SK-N-SH treated with all-trans-retinoic acid at 6 μM for 48 hours (cell line): ENCODE measurements around the gene MTCH1.

Experiments used
- ATAC-seq: fragments of 200-7000 bp; cut with Tn5 transposase; 3 replicates; pipeline ENCODE4 v1.9.1; 2020; ENCODE audit warnings: mild to moderate bottlenecking, moderate library complexity
- ARNTL ChIP-seq: fragments of 450-650 bp; formaldehyde crosslinking; IDR thresholded peaks from 2 replicates; pipeline ENCODE4 v1.5.0; 2020; ENCODE audit warnings: low read depth, mild to moderate bottlenecking, moderate library complexity, borderline replicate concordance
- BACH2 ChIP-seq: fragments of 250-450 bp; sonication (Bioruptor Pico); IDR thresholded peaks from 2 replicates; pipeline ENCODE4 v1.9.0; 2021; ENCODE audit warnings: mild to moderate bottlenecking, borderline replicate concordance
- CREB5 ChIP-seq: fragments of 250-450 bp; sonication (Bioruptor Pico); IDR thresholded peaks from 2 replicates; pipeline ENCODE4 v1.5.1; 2020; ENCODE audit warnings: low read depth, mild to moderate bottlenecking, moderate library complexity
- CSDC2 ChIP-seq: fragments of 250-450 bp; sonication (Bioruptor Pico); IDR thresholded peaks from 2 replicates; pipeline ENCODE4 v1.5.0; 2020; ENCODE audit warnings: mild to moderate bottlenecking, moderate library complexity
- CSRNP3 ChIP-seq: fragments of 250-450 bp; sonication (Bioruptor Pico); IDR thresholded peaks from 2 replicates; pipeline ENCODE4 v1.5.1; 2021; ENCODE audit warnings: mild to moderate bottlenecking, moderate library complexity
- ESRRG ChIP-seq: fragments of 250-450 bp; sonication (Bioruptor Pico); IDR thresholded peaks from 2 replicates; pipeline ENCODE4 v1.6.1; 2021; ENCODE audit warnings: mild to moderate bottlenecking
- GLIS3 ChIP-seq: fragments of 250-450 bp; sonication (Bioruptor Pico); IDR thresholded peaks from 2 replicates; pipeline ENCODE4 v1.5.0; 2020; ENCODE audit warnings: mild to moderate bottlenecking, moderate library complexity
- OSR1 ChIP-seq: fragments of 250-450 bp; sonication (Bioruptor Pico); IDR thresholded peaks from 2 replicates; pipeline ENCODE4 v1.8.0; 2022; ENCODE audit warnings: moderate library complexity, mild to moderate bottlenecking, inconsistent platforms
- POU6F1 ChIP-seq: fragments of 250-450 bp; sonication (Bioruptor Pico); IDR thresholded peaks from 2 replicates; pipeline ENCODE4 v1.8.0; 2021; ENCODE audit warnings: low read depth, mild to moderate bottlenecking, moderate library complexity, borderline replicate concordance
- SNAI2 ChIP-seq: fragments of 250-450 bp; sonication (Bioruptor Pico); IDR thresholded peaks from 2 replicates; pipeline ENCODE4 v1.5.0; 2020; ENCODE audit warnings: mild to moderate bottlenecking, moderate library complexity
- TCF4 ChIP-seq: fragments of 250-450 bp; sonication (Bioruptor Pico); IDR thresholded peaks from 2 replicates; pipeline ENCODE4 v1.8.0; 2021; ENCODE audit warnings: mild to moderate bottlenecking, moderate library complexity, borderline replicate concordance
- TOX ChIP-seq: fragments of 250-450 bp; sonication (Bioruptor Pico); IDR thresholded peaks from 2 replicates; pipeline ENCODE4 v1.8.0; 2021; ENCODE audit warnings: mild to moderate bottlenecking, moderate library complexity, borderline replicate concordance
- TSHZ2 ChIP-seq: fragments of 250-450 bp; sonication (Bioruptor Pico); IDR thresholded peaks from 2 replicates; pipeline ENCODE4 v1.5.0; 2020; ENCODE audit warnings: mild to moderate bottlenecking, moderate library complexity
- ZFP3 ChIP-seq: fragments of 250-450 bp; sonication (Bioruptor Pico); IDR thresholded peaks from 2 replicates; pipeline ENCODE4 v1.5.0; 2020; ENCODE audit warnings: mild to moderate bottlenecking, moderate library complexity
- ZFP30 ChIP-seq: fragments of 450-650 bp; formaldehyde crosslinking; IDR thresholded peaks from 2 replicates; pipeline ENCODE4 v1.5.0; 2022; ENCODE audit warnings: mild to moderate bottlenecking, moderate library complexity
- ZNF565 ChIP-seq: fragments of 450-650 bp; formaldehyde crosslinking; conservative IDR thresholded peaks from 2 replicates; pipeline ENCODE4 v1.5.0; 2020; ENCODE audit warnings: low read depth, mild to moderate bottlenecking, moderate library complexity
- ZNF8 ChIP-seq: fragments of 450-650 bp; formaldehyde crosslinking; IDR thresholded peaks from 2 replicates; pipeline ENCODE4 v1.5.0; 2020; ENCODE audit warnings: mild to moderate bottlenecking, moderate library complexity
- TF ChIP-seq, protein P1 (sequence below): fragments of 250-450 bp; sonication (Bioruptor Pico); IDR thresholded peaks from 2 replicates; pipeline ENCODE4 v1.8.0; 2020; ENCODE audit warnings: mild to moderate bottlenecking, moderate library complexity, borderline replicate concordance

Gene MTCH1

DNA sequence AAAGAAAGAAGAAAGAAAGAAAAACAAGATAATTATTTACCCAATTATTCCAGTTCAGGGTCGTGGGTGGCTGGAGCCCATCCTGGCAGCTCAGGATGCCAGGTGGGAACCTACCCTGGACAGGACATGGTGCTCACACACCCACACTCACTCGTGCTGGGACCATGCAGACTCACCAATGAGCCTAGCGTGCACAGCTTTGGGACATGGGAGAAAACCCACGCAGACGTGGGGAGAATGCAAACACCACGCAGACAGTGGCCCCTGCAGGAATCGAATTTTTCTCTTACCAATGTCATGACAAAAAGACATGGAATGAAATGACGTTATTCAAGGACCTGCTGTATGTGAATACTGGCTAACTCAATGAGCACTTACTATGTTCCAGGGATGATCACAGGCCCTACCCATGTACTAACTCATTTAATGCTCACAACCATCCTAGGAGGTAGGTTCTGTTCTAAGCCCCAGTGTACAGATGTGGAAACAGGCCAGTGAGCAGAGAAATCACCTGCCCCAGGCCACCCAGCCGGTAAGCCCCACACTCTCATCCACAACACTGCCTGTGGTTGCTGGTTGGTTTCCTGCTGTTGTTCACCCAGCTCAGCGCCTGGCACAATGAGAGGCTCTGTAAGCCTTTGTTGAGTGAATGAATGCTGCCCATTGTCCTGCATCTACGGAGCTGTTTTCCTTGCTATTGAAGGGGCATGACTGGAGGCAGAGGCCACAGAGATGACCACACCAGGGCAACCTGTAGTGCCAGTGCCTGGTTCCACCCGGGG, 38.2 kb downstream of the MTCH1 start:
- no peak for TF ChIP-seq ARNTL (CRISPR knock-in tag)
- no peak for TF ChIP-seq TCF4 (CRISPR knock-in tag)
- TF ChIP-seq CSRNP3: no peak
- no peak for TF ChIP-seq ZFP30 (CRISPR knock-in tag)
- TF ChIP-seq, all 23 proteins: peak for 0
- ATAC-seq: no peak

DNA sequence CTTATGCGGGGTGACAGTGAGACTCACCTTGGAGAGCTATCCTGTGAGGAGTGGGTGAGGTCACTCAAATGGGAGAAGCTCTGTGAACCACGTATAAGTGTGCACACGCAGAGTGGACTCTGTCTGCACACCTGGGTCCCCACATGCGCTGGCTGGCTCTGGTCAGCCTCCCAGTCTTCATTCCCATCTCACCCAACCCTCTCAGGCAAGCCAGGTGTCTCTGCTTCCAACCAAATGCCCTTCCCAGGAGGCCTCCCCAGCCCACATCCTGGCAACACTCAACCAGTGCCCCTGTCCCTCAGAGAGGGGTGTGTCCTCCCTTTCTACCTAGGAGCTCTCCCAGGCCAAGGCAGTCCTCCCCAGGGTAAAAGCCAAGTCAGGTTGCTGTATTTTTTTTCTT, 39.5 kb downstream of the MTCH1 start:
- ATAC-seq: no peak
- no peak for TF ChIP-seq SNAI2 (CRISPR knock-in tag)
- no peak for TF ChIP-seq CREB5 (CRISPR knock-in tag)
- no peak for TF ChIP-seq CSDC2 (CRISPR knock-in tag)
- TF ChIP-seq ZNF8 (CRISPR knock-in tag): no peak
- TF ChIP-seq ZFP3: no peak
- no peak for TF ChIP-seq ESRRG (CRISPR knock-in tag)
- TF ChIP-seq, protein P1, sequence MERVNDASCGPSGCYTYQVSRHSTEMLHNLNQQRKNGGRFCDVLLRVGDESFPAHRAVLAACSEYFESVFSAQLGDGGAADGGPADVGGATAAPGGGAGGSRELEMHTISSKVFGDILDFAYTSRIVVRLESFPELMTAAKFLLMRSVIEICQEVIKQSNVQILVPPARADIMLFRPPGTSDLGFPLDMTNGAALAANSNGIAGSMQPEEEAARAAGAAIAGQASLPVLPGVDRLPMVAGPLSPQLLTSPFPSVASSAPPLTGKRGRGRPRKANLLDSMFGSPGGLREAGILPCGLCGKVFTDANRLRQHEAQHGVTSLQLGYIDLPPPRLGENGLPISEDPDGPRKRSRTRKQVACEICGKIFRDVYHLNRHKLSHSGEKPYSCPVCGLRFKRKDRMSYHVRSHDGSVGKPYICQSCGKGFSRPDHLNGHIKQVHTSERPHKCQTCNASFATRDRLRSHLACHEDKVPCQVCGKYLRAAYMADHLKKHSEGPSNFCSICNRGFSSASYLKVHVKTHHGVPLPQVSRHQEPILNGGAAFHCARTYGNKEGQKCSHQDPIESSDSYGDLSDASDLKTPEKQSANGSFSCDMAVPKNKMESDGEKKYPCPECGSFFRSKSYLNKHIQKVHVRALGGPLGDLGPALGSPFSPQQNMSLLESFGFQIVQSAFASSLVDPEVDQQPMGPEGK: no peak
- no peak for TF ChIP-seq TCF4 (CRISPR knock-in tag)
- TF ChIP-seq GLIS3 (CRISPR knock-in tag): no peak

DNA sequence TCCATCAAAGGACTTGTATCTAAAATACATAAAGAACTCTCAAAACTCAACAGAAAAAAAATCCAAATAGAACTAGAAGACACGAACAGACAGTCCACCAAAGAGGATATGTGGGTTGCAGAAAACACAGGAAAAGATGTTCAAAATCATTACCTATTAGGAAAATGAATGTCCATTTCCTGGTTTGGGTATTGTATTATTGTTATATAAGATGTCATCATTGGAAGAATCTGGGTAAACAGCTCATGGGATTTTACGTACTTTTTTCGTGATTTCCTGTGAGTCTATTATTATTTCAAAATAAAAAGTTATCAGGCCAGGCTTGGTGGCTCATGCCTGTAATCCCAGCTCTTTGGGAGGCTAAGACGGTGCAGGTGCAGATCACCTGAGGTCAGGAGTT, 40.7 kb downstream of the MTCH1 start:
- TF ChIP-seq OSR1 (CRISPR knock-in tag) (no peak), ZNF565 (CRISPR knock-in tag) (no peak), TOX (CRISPR knock-in tag) (no peak), CSRNP3 (no peak), BACH2 (CRISPR knock-in tag) (no peak), POU6F1 (no peak), TSHZ2 (no peak)
- TF ChIP-seq, protein P1: no peak
- no peak for ATAC-seq
